ENCODE data around the gene SDHB.

The SDHB gene

DNA sequence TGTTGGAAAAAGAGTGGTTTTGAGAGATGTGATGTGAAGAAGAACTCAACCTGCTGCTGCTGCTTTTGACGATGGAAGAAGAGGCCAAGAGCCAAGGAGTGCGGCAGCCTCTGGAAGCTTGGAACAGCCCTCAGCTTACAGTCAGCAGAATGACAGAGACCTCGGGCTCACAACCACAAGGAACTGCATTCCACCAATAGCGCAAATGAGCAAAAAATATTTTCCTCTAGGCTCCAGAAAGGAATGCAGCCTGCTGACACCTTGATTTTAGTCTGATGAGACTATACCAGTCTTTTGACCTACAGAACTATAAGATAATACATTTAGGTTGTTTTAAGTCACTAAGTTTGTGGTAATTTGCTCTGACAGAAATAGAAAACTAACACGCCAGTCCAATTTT, 10.2 kb downstream of the SDHB start:
- DNase-seq, result no peak

- no peak for DNase-seq
Measured at GRCh38 chr1:17040135-17040534, 13.7 kb downstream of the SDHB start.

DNA sequence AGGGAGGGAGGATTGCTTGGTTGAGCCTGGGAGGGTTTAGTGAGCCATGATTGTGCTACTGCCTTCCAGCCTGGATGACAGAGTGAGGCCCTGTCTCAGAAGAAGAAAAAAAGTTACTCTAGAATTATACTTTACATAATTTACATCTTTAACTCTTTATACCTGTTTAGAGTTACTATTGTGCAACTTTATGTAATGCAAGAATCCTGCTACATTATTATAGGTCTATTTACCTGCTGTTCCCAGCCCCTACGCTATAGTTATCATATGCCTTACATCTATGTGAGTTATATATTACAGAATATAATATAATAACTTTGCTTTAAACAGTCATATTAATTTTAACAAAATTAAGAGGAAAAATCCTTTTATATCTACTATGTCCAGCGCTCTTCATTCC, 14.3 kb downstream of the SDHB start:
- DNase-seq, result no peak

GRCh38 chr1:17033481-17033880, 20.4 kb downstream of the SDHB start:
- no peak for DNase-seq

- DNase-seq, result no peak
Measured at GRCh38 chr1:17032741-17033140, 21.1 kb downstream of the SDHB start.

DNA sequence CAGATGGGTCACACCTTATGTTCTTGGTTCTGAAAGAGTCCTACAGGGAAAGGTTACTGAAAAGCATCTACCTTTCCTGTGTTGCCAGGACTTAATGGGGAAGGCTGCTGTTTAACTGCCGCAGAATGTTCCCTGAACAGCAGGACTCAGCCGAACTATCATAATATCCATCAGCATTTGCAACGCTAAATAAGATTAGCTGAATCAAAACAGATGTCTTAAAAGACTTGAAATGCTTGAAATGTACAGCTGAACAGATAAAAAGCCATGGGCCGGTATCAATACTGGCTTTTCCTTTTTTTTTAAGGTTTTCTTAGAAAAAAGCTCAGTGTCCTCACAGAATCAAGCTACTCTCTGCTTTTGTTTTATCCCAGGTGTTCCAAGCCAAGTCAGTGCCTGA, 22.4 kb downstream of the SDHB start:
- DNase-seq, result no peak

DNA sequence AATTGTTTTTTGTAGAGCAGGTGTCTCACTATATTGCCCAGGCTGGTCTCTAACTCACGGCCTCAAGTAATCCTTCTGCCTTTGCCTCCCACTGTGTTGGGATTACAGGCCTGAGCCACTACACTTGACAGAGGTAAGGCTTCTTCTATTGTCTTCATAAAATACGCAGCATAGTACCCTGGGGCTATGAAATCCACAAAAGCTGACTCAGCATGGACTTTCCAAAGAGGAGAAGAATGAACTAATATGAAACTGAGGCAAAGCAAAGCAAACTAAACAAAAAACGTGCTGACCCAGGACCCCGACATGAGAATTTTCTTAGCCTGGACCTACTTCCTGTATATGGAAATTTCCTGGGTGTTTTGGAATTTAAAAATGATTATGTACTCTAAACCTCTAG, 23.6 kb downstream of the SDHB start:
- DNase-seq, result no peak

DNA sequence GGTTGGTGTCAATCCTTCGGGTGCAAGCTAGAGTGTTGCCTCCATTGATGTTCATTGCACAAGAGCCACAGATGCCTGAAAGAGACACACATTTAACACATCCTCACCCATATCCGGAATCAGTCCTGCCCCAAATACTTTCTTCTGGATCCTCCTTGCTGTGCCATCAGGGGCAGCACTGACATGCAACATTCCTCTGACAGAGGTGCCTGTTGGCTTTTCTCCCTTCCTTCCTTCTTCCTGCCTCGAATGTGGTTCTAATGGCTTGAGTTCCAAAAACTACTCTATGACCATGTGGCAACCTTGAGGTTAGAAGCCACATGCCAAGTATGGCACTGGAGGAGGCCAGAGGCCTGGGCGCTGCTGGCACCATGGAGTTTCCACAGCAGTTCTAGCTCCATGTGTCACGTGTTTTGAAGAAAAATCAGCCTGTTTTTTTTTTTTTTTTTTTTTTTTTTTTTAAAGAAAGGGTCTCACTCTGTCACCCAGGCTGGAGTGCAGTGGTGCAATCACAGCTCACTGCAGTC, 25.1 kb downstream of the SDHB start:
- no peak for DNase-seq

DNA sequence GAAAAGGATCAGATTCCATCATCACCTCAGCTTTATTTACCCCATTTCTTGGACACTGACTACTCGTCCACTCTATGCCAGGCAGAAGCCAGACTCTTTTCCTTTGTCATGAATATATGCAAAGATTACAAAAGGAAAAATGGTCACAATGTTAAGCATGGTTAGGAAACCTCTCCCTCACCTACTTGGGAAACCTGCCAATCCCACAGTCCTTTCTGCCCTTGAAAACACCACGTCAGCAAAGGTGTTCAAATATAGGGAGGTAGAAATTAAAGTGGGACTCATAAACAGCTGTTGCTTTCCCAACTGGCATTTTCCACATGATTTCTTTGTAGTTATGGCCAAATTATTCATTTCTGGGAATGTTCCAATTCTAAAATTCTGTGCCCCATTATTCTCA, 25.9 kb downstream of the SDHB start:
- DNase-seq, result no peak

DNA sequence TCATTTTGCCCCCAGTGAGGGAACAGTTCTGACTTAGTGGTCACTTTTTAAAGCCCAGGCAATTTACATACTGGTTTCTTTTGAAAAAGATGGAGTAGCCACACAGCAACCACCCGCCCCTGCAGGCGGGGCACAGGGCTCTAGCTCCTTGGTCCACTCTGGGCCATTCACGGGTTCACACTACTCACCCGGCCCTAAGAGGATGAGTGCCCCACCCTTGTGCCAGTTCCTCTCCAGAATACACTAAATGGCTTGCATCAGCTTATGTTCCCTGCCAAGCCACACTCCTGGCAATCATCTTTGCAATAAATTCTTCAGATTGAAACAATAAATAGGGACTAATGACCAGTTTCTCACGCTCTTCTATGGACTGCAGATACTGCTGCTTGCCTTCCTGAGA, 26.4 kb downstream of the SDHB start:
- DNase-seq, result no peak

- DNase-seq, result no peak
Measured at GRCh38 chr1:17024721-17025120, 29.1 kb downstream of the SDHB start.

DNA sequence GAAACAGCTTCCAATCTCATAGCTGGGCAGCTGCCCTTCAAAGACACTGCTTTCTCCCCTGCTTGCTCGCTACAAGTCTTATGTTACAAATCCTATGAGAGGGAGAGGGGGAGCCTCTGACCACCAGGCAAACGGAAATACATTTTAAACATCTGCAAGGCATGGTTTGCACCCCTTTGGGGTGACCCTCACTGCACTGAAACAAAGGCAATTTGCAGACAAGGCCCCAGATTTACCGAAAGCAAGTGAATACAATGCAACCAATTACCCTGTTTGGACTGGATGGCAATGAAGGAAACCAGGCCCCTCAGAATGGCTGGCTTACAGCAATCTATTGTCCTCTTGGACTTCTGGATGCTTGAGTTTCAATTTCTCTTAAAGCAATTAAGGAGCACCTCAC, 30.3 kb downstream of the SDHB start:
- no peak for DNase-seq

DNA sequence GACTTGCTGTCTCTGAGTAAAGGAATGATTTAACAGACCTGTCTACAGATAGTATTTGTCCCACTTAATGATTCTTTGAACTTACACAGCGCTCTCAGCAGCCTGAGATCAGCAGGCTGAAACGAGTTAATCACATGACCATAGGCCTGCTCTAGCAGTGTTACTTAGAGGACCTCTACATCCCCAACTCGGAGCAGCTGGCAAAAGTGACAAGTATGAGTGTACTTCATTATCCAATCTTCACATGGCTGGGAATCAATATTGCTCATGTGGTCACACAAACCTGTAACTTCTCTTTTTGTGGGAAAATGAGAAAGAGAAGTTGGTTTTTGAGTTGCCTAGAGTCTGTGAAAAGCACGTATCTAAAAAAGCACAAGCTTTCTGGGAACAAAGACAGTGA, 30.7 kb downstream of the SDHB start:
- DNase-seq, result no peak

DNA sequence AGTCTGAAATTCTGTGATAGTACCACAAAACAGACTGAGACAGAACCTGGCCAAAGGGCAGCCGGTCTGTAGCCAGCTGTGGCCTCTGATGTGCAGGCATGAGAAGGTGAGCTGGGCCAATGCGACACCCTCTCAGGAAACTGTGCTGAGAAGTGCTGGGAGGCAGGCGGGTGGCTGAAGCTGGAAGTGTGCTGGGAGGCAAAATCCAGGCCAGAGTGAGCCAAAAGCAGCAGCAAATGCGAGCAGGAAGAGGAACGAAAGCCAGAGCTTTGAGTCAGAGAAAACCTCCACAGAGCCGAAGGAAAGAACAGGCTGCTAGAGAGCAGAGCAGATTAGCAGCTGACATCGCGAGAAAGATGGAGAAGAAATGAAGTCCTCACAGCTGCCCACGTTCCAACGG, 31.9 kb downstream of the SDHB start:
- no peak for DNase-seq

GRCh38 chr1:17020502-17020901, 33.3 kb downstream of the SDHB start:
- DNase-seq, result no peak

GRCh38 chr1:17018849-17019248, 35.0 kb downstream of the SDHB start:
- no peak for DNase-seq

DNA sequence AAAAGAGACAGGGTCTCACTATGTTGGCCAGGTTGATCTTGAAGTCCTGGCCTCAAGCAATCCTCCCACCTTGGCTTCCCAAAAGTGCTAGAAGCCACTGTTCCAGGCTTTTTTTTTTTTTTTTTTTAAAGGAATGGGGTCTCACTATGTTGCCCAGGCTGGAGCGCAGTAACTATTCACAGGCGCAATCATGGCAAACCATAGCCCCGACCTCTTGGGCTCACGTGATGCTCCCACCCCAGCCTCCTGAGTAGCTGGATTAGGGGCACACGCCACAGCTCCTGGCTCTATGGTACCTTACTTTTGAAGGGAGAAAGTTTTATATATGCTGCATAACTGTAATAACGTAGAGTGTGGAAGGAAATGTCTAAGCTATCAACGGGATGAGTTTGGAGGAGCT, 36.4 kb downstream of the SDHB start:
- DNase-seq, result no peak

DNA sequence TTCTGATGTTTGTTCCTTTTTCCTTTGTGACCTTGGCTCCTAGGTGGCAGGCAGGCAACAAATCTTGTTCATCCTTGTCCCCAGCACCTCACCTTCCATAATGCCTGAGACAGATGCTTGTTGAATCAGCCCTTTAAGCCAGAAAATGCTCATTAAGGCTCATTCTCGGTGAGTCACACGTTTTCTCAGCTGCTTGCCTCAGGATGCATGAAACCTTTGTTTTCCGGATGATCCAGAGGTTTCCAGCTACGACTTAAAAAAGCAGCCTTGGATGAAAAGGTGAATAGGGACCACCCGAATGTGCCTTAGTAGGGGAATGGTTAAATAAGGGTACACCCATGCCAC, 37.5 kb downstream of the SDHB start:
- no peak for DNase-seq

DNA sequence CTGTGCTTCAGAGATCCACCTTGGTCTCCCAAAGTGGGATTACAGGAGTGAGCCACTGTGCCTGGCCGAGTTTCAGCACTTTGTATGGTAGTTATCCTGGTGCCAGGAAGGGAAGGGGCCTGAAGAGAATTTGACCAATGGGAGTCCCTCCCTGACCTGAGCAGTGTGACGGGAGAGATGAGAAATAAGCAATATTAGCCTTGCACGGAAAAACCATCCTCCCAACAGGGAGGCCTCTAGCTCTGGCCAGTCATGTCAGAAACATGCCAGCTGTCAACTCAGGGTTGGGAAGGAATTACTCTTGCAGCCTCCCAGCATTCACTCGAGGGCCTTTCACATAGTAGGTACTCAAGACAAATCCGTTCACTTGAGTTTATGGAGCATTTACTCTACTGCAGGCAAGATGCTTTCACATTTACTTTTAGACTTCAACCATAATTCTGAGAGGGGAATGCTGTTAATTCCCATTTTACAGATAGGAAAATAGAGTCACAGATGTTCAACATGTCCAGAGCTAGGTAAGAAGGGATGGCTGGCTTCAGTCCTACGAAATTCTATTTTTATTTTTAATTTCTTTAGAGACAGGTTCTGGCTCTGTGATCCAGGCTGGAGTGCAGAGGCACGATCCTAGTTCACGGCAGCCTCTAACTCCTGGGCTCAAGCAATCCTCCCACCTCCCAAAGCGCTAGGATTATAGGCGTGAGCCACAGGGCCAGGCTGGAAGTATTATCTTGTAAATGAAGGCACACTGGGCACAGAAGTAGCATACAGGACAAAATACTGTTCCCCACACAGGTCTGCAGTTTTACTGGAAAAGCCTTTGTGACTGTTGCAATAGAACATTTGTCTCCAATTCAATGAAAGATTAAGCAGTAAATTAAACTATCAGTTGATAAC, 38.9 kb downstream of the SDHB start:
- no peak for DNase-seq

DNA sequence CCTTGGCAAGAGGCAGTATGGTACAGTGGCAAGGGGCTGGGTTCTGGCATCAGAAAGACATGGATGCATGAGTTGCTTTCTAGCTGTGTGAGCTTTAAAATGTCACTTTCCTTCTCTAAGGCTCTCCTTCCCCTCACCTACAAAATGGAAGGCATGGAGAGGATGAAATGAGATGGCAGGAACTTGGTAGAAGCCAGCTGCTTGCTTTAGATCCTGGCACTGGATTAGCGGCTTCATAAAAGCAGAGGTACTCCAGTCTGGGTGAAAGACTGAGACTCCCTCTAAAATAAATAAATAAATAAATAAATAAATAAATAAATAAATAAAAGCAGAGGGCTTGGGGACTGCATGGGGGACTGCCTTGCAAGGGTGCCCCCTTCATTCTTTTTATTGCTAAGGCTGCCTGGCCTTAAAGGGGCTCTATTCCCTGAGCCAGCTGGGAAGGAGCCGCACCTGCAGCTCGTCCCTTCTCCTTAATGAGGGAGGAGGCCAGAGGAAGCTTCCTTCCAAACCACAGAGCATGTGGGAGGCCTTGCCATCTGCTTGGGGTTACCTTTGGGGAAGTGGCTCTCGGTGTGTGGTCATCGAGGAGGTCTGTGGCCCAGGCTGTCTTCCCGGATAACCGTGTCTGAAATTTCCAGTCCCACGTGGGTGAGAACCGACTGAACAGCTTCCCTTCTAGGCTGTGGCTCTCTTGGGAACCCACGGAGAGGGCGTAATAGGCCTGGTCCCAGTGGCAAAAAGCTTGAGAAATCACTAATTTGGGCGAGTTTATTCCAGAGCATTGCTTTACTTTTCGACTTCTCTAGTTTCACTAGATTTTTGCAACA, 40.1 kb downstream of the SDHB start:
- DNase-seq, result no peak

- no peak for DNase-seq
Measured at GRCh38 chr1:17012775-17013490, 40.9 kb downstream of the SDHB start.

GRCh38 chr1:17011439-17012307, 42.2 kb downstream of the SDHB start, which contains the start of gene ATP13A2:
ATP13A2 (minus strand) TSS chr1:17011928; CDS start chr1:17011738, 190 bp downstream.
- DNase-seq, result peak; percentile 84
